ENCODE results near the gene ROGDI. TPM values are rescaled to one million over a fixed set of nuclear protein-coding genes. Genes with fewer than 3 reads are reported as not detected.

The ROGDI gene
- total and polyA plus RNA-seq, 2 of the 13 experiments (the other 11 are each of a cell fraction or from before 2014, with no cell fraction given) = 19.2 to 42.1 TPM

DNA sequence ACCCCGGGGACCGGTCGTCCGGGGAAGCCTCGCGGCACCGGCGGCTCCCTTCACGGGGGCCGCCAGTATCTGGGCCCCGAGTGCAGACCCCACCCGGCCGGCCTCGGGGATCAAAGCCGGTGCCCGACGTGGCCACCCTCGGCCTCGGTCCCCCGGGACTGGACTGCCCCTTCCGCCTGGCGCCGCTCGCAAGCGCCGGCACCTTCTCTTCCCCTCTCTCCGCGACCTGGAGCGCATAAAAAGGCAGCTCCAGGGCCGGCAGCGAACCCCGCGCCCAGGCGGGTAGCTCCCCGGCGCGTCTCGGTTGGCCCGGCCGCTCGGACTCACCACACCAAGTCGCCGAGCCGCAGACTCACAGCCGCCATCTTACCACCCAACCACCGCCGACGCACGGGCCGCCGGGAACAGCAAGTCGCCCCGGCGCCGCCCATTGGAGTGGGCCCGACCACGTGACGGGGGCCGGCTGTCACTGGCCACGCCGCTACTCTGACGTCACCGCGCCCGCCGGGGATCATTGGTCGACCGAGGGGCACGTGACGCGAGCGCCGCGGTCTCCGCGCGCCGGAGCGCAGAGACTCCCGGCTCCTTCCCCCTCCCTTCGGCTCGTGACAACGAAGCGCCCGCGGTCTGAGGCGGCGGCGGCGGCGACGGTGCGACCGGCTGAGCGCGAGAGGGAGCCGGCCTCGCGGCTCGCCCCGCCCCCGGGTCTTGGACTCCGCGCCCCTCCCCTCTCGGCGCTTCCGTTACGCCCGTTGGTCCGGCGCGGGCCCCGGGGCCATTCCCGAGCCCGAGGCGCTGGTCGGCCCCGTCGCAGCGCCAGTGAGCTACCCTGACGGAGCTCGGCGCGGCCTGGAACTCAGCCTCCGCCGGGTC is 44.7 kb upstream of the ROGDI start, which contains the start of the genes GLYR1 and UBN1 (continued):
- TF ChIP-seq, protein P1, sequence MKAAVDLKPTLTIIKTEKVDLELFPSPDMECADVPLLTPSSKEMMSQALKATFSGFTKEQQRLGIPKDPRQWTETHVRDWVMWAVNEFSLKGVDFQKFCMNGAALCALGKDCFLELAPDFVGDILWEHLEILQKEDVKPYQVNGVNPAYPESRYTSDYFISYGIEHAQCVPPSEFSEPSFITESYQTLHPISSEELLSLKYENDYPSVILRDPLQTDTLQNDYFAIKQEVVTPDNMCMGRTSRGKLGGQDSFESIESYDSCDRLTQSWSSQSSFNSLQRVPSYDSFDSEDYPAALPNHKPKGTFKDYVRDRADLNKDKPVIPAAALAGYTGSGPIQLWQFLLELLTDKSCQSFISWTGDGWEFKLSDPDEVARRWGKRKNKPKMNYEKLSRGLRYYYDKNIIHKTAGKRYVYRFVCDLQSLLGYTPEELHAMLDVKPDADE (CRISPR knock-in tag; IDR thresholded peaks at IDR 0.05) = no peak
- TF ChIP-seq ZNF792 (CRISPR knock-in tag; IDR thresholded peaks at IDR 0.05) (no peak), ZNF776 (CRISPR knock-in tag; IDR thresholded peaks at IDR 0.05) (no peak), DMTF1 (CRISPR knock-in tag; IDR thresholded peaks at IDR 0.05) (no peak), GPN1 (CRISPR knock-in tag; IDR thresholded peaks at IDR 0.05; ENCODE audit: borderline replicate concordance) (no peak), NFATC3 (CRISPR knock-in tag; IDR thresholded peaks at IDR 0.05) (no peak), FOSL2 (CRISPR knock-in tag; IDR thresholded peaks at IDR 0.05) (peak; percentile 47; the same call in 1 of the 2 replicates), ZNF567 (CRISPR knock-in tag; IDR thresholded peaks at IDR 0.05; ENCODE audit: borderline replicate concordance) (no peak), ZNF350 (CRISPR knock-in tag; IDR thresholded peaks at IDR 0.05; ENCODE audit: borderline replicate concordance, low read depth) (peak; percentile 63; the same call in 1 of the 2 replicates), ZNF746 (CRISPR knock-in tag; IDR thresholded peaks at IDR 0.05) (no peak), ZNF713 (CRISPR knock-in tag; IDR thresholded peaks at IDR 0.05) (no peak), ELF3 (CRISPR knock-in tag; IDR thresholded peaks at IDR 0.05) (peak; percentile 41; the same call in 1 of the 2 replicates), SOX5 (CRISPR knock-in tag; IDR thresholded peaks at IDR 0.05; ENCODE audit: borderline replicate concordance) (peak; percentile 24; the same call in 1 of the 2 replicates), LBX2 (CRISPR knock-in tag; IDR thresholded peaks at IDR 0.05; ENCODE audit: borderline replicate concordance) (peak; percentile 40; the same call in 1 of the 2 replicates)
- TF ChIP-seq, protein P2, sequence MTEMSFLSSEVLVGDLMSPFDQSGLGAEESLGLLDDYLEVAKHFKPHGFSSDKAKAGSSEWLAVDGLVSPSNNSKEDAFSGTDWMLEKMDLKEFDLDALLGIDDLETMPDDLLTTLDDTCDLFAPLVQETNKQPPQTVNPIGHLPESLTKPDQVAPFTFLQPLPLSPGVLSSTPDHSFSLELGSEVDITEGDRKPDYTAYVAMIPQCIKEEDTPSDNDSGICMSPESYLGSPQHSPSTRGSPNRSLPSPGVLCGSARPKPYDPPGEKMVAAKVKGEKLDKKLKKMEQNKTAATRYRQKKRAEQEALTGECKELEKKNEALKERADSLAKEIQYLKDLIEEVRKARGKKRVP (CRISPR knock-in tag; IDR thresholded peaks at IDR 0.05) = no peak
- TF ChIP-seq, protein P3, sequence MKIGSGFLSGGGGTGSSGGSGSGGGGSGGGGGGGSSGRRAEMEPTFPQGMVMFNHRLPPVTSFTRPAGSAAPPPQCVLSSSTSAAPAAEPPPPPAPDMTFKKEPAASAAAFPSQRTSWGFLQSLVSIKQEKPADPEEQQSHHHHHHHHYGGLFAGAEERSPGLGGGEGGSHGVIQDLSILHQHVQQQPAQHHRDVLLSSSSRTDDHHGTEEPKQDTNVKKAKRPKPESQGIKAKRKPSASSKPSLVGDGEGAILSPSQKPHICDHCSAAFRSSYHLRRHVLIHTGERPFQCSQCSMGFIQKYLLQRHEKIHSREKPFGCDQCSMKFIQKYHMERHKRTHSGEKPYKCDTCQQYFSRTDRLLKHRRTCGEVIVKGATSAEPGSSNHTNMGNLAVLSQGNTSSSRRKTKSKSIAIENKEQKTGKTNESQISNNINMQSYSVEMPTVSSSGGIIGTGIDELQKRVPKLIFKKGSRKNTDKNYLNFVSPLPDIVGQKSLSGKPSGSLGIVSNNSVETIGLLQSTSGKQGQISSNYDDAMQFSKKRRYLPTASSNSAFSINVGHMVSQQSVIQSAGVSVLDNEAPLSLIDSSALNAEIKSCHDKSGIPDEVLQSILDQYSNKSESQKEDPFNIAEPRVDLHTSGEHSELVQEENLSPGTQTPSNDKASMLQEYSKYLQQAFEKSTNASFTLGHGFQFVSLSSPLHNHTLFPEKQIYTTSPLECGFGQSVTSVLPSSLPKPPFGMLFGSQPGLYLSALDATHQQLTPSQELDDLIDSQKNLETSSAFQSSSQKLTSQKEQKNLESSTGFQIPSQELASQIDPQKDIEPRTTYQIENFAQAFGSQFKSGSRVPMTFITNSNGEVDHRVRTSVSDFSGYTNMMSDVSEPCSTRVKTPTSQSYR (CRISPR knock-in tag; IDR thresholded peaks at IDR 0.05; ENCODE audit: borderline replicate concordance) = no peak
